Nephron progenitor cell (in vitro differentiated cells): ENCODE results near the gene HPD.
"Not testable (repeated sequence)": the region's sequence is repeated elsewhere in the genome, so short reads cannot be mapped to it uniquely, and the experiment has no call there.

Experiments
- DNase-seq: peaks from one replicate; pipeline ENCODE4 v3.0.0; 2021
- H3K27ac Mint-ChIP-seq: 2 replicates; pipeline ENCODE4 v1.8.0; 2021; ENCODE audit warnings: mild to moderate bottlenecking, moderate library complexity, mixed read lengths
- H3K27me3 Mint-ChIP-seq: 2 replicates; pipeline ENCODE4 v1.8.0; 2021; ENCODE audit warnings: mild to moderate bottlenecking, low read depth, mixed read lengths; ENCODE audit not compliant: poor library complexity
- H3K36me3 Mint-ChIP-seq: 2 replicates; pipeline ENCODE4 v1.8.0; 2021; ENCODE audit warnings: low read depth, mixed read lengths
- H3K4me1 Mint-ChIP-seq: 2 replicates; pipeline ENCODE4 v1.8.0; 2021; ENCODE audit warnings: mixed read lengths
- H3K4me3 Mint-ChIP-seq: 2 replicates; pipeline ENCODE4 v1.8.0; 2021; ENCODE audit warnings: mild to moderate bottlenecking, moderate library complexity, mixed read lengths
- H3K9me3 Mint-ChIP-seq: 2 replicates; pipeline ENCODE4 v1.8.0; 2021; ENCODE audit warnings: mild to moderate bottlenecking, moderate library complexity, mixed read lengths
- CTCF ChIP-seq: fragments of 200-600 bp; sonication (generic); IDR thresholded peaks from 2 replicates; pipeline ENCODE4 v1.5.0; 2021; ENCODE audit warnings: antibody characterized with exemption

HPD gene

GRCh38 chr12:121792607-121793439 lies 65.8 kb downstream of the HPD start:
- Mint-ChIP-seq H3K27me3 (peaks cover 9% of the 10 kb centered on the region), H3K27ac (no peak overlapping the region), H3K36me3 (peaks cover 4% of the 10 kb centered on the region), H3K4me1 (peaks cover 71% of the 10 kb centered on the region), H3K9me3 (no peaks in the 10 kb centered on the region), H3K4me3 (peak overlapping the region; percentile 82)
- DNase-seq = peak; percentile 73
- TF ChIP-seq CTCF = no peak

- no peaks in the 10 kb centered on the region for H3K9me3 Mint-ChIP-seq
- peak overlapping the region; percentile 82 for H3K4me3 Mint-ChIP-seq
- peaks cover 9% of the 10 kb centered on the region for H3K27me3 Mint-ChIP-seq
- DNase-seq = no peak
- peaks cover 62% of the 10 kb centered on the region for H3K4me1 Mint-ChIP-seq
- no peak for TF ChIP-seq CTCF
- H3K27ac Mint-ChIP-seq = no peak overlapping the region
- H3K36me3 Mint-ChIP-seq = peaks cover 4% of the 10 kb centered on the region
Measured at GRCh38 chr12:121791671-121792551, 66.7 kb downstream of the HPD start.

- not testable (repeated sequence) for H3K27ac Mint-ChIP-seq, H3K9me3 Mint-ChIP-seq, DNase-seq, H3K36me3 Mint-ChIP-seq, H3K4me3 Mint-ChIP-seq
- Mint-ChIP-seq H3K4me1 (peaks cover 52% of the 10 kb centered on the region), H3K27me3 (peaks cover 11% of the 10 kb centered on the region)
Measured at GRCh38 chr12:121790785-121791184, 67.9 kb downstream of the HPD start.

- Mint-ChIP-seq H3K4me3 (peak overlapping the region; percentile 41), H3K36me3 (peaks cover under 1% of the 10 kb centered on the region), H3K27ac (no peak overlapping the region), H3K9me3 (no peaks in the 10 kb centered on the region), H3K4me1 (peaks cover 48% of the 10 kb centered on the region), H3K27me3 (peaks cover 11% of the 10 kb centered on the region)
- DNase-seq = peak; percentile 70
- no peak for TF ChIP-seq CTCF
Measured at GRCh38 chr12:121789800-121790728, 68.6 kb downstream of the HPD start.
